ENCODE measurements around the gene ZNF343.

The ZNF343 gene

GRCh38 chr20:2467412-2467811, 41.3 kb downstream of the ZNF343 start:
- TF ChIP-seq, protein P1, sequence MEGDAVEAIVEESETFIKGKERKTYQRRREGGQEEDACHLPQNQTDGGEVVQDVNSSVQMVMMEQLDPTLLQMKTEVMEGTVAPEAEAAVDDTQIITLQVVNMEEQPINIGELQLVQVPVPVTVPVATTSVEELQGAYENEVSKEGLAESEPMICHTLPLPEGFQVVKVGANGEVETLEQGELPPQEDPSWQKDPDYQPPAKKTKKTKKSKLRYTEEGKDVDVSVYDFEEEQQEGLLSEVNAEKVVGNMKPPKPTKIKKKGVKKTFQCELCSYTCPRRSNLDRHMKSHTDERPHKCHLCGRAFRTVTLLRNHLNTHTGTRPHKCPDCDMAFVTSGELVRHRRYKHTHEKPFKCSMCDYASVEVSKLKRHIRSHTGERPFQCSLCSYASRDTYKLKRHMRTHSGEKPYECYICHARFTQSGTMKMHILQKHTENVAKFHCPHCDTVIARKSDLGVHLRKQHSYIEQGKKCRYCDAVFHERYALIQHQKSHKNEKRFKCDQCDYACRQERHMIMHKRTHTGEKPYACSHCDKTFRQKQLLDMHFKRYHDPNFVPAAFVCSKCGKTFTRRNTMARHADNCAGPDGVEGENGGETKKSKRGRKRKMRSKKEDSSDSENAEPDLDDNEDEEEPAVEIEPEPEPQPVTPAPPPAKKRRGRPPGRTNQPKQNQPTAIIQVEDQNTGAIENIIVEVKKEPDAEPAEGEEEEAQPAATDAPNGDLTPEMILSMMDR (conservative IDR thresholded peaks at IDR 0.05): no peak
- TF ChIP-seq ZFX (IDR thresholded peaks at IDR 0.05): no peak
- H3K27ac ChIP-seq: no peak overlapping the region

DNA sequence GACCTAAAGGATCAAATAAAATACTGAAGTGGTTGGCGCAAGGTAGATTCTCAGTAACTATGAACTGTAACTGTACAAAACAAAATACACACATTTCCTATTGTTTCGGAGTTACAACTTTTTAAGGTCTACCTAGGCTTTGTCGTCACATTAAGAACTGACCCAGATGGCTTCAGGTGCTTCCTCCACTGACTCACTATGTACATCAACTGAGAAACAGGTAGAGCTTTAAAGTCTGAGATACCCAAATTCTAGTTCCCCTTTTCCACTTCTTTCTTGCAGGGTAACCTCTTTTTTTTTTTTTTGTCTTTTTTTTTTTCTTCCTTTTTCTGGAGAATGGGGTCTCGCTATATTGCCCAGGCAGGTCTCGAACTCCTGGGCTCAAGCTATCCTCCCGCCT, 43.6 kb downstream of the ZNF343 start:
- no peak overlapping the region for H3K27ac ChIP-seq
- TF ChIP-seq, protein P1 (conservative IDR thresholded peaks at IDR 0.05): no peak
- no peak for TF ChIP-seq ZFX (IDR thresholded peaks at IDR 0.05)

GRCh38 chr20:2463616-2464365, 44.9 kb downstream of the ZNF343 start:
- H3K27ac ChIP-seq: no peak overlapping the region
- no peak for TF ChIP-seq ZFX (IDR thresholded peaks at IDR 0.05)
- TF ChIP-seq, protein P1 (conservative IDR thresholded peaks at IDR 0.05): no peak

DNA sequence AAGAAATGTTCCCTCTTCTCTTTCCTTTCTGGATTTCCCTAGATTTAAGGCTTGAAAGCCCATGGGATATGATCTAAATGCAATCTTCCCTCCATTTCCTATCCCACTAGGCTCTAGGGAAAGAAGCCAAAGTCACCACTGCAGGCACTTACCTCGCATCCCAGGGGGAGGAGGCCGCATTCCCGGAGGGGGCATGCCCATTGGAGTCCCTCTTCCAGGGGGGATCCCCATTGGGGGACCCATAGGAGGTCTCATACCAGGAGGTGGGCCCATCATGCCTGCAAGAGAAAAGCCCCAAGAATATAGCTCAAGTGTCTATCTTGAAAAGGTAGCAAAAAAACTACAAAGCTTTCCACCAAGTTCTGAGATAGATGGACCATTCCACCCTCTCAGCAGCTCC, 46.2 kb downstream of the ZNF343 start:
- TF ChIP-seq ZFX (IDR thresholded peaks at IDR 0.05): no peak
- TF ChIP-seq, protein P1 (conservative IDR thresholded peaks at IDR 0.05): no peak
- H3K27ac ChIP-seq: no peak overlapping the region

DNA sequence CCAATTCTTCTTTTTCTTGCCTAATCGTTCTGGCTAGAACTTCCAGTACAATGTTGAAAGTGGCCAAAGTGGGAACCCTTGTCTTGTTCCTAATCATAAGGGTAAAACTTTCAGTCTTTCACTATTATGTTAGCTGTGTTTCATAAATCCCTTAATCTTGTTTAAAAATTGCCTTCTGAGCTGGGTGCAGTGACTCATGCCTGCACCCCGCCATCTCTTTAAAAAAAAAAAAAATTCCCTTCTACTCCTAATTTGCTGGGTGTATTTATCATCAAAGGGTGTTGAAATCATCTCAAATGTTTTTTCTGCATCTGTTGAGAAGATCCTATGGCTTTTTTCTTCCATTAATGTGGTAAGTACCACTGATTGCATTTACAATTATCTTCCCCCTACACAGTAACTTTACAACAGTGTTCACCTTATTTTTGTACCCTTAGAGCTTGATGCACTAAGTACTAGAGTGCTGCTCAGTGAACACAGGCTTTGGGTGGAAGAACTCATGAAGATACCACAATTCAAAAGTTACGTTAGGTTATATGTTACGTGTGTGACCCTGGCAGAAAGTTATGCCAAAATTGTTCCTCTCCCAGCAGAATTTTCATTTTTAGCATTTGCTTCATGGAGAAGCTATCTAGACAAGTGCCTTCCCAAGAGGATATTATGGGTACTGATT, 47.8 kb downstream of the ZNF343 start:
- TF ChIP-seq, protein P1 (conservative IDR thresholded peaks at IDR 0.05): no peak
- no peak for TF ChIP-seq ZFX (IDR thresholded peaks at IDR 0.05)
- no peak overlapping the region for H3K27ac ChIP-seq

DNA sequence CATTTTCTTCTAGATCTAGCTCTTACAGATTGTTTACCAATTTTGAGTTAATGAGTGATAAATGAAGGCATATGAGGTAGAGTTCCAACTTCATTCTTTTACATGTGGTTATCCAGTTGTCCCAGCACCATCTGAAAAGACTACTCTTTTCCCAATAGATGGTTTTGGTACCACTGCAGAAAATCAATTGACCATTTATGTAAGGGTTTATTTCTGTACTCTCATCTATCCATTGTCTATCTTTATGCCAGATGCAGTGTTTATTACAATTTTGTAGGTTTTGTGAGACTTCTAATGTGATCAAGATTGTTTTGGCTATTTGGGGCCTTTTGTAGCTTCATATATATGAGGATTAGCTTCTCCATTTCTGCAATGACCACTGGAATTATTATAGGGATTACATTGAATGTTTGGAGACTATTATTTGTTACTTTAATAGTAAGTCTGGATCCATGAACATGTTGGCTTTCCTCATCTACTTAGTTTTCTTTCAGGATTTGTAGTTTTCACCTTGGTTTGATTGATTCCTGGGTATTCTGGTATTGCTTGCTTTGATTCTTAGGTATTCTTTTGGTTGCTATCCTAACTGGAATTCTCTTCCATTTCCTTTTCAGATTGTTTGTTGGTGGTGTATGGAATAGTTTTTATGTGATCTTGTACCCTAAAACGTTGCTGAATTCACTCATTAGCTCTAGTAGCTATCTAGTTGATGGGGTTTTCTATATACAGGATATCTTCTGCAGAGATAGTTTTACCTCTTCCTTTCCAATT, 48.5 kb downstream of the ZNF343 start:
- TF ChIP-seq ZFX (IDR thresholded peaks at IDR 0.05): no peak
- TF ChIP-seq, protein P1 (conservative IDR thresholded peaks at IDR 0.05): no peak
- H3K27ac ChIP-seq: no peak overlapping the region
